Activated effector memory CD4-positive, alpha-beta T cell treated with anti-CD3 and anti-CD28 coated beads, Interleukin-2, amount 50 U/mL, for 16 hours (primary cell): ENCODE data around the gene UBR4.

Experiments
- DNase-seq: peaks from one replicate; pipeline ENCODE4 v3.0.0-alpha.2; 2020

The UBR4 gene

GRCh38 chr1:19032701-19033514, 177.2 kb downstream of the UBR4 start:
- peak; percentile 55 for DNase-seq

- no peak for DNase-seq
Measured at GRCh38 chr1:19032413-19032695, 177.7 kb downstream of the UBR4 start.

GRCh38 chr1:19029191-19030085, 180.6 kb downstream of the UBR4 start:
- peak; percentile 50 for DNase-seq

GRCh38 chr1:19028546-19029129, 181.4 kb downstream of the UBR4 start:
- DNase-seq, result peak; percentile 45

- peak; percentile 57 for DNase-seq
Measured at GRCh38 chr1:19028110-19028509, 182.0 kb downstream of the UBR4 start.
